HG03103 (cell line): Measurements from ENCODE around the gene ROBO1.
"Not testable (repeated sequence)": the region's sequence is repeated elsewhere in the genome, so short reads cannot be mapped to it uniquely, and the experiment has no call there.

Experiments
- ATAC-seq: cut with Tn5 transposase; IDR thresholded peaks from one replicate; pipeline ENCODE4 v1.9.1; 2021; ENCODE audit warnings: low read depth; ENCODE audit not compliant: unreplicated experiment

The ROBO1 gene

GRCh38 chr3:79560698-79561097 lies 207.1 kb downstream of the ROBO1 start:
- no peak for ATAC-seq

- ATAC-seq = no peak
Measured at GRCh38 chr3:79558943-79559342, 208.9 kb downstream of the ROBO1 start.

- ATAC-seq = no peak
Measured at GRCh38 chr3:79555655-79556054, 212.1 kb downstream of the ROBO1 start.

DNA sequence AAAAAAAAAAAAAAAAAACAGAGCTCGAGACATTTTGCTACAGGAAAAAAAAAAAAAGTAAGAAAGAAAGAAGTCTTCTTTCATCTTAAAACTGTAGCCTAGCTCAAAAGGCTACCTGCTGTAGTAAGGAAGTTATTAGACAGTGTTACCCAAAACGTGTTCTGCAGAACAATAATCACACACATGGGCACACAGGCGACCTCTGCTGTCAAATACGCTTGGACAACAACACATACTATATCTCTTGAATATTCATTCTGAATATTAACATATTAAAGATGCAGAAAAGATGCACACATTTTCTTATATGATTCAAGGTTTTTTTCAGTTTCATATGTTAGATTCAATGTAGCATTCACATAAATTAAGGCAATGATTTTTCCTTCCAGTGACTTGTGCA lies 215.8 kb downstream of the ROBO1 start:
- no peak for ATAC-seq

GRCh38 chr3:79551321-79551892 lies 216.4 kb downstream of the ROBO1 start:
- ATAC-seq = no peak

DNA sequence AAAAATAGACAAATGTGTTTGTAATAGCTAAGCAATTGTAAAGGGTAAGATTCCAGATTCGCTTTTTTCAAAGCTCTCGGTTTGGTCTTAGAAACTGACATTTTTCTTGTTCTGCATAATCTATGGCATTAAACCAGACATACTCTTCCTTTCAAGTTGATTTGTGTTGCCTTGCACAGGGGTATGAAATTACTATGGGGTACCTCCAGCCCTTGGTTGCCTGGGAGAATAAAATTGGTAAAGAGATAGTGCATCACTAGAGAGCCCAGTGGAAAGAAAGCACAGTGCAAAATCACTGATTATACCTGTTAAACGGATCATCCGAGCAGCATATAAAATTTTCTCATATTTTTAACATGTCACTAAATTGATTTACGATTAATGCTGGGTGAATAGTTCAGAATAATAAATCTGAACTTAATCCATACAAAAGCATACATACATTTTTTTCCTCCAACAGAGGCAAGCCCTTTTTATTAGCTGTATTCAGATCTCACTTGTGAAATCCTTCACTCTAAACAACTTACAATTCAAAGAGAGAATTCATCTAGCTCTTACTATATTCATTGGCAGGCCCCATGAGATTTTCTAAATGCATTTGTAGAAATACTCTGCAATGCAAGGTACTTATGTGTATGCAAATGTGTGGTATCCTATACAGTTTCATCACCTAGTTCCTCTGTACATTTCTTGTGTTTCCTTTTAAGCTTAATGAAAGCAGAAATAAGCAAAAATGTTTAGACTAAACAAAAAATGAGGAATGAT lies 224.4 kb downstream of the ROBO1 start:
- no peak for ATAC-seq

DNA sequence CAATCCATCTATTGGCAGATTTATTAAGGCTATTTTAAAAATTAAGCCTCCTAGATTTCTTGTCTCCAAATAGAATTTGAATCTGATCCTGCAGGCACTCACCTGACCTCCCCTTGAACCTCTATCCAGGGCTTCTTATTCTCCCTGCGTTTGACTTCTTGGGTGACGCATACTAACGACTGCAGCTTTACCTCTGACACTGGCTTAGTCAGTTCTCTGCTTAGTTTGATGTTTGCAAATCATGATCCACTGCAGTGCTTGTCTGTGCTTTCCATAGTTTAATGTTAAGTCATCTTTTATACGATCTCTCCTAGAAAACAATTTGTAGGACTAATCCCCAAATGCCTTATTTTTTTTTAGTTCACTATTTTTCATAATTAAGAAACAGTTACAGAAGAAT lies 233.1 kb downstream of the ROBO1 start:
- ATAC-seq = no peak

DNA sequence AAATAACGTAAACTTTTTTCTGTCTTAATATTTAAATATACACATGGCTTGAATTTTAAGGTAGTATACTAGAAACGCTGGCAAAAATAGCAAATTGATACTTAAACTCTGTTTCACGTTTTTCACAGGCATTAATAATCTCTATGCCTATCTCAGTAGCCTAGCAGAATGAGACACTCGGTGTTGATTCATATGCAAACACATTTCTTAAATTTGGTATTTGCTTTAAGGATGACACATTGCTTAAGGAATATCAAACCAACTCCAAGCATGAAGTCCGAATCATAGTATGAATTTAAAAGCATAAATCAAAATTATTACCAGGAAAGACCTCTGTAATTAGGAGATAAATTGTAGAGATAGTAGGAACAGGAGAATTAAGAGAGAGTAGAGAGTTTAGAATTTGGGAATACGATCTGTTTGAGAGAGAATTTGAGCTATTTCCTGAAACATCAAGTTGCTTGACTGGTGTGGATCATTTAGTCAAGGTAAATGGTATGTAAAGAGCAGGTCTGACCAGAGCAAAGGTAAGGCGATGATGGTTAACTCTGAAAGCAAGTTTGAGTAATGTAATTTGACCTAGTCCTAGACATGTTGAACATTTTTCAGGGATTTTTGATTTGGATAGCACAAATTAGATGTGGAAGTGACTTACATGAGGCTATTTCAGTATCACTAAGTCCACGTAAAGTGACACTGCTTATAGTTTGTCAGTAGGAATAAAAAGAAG lies 236.1 kb downstream of the ROBO1 start:
- no peak for ATAC-seq

GRCh38 chr3:79521221-79521848 lies 246.5 kb downstream of the ROBO1 start:
- no peak for ATAC-seq

GRCh38 chr3:79517766-79518413 lies 249.9 kb downstream of the ROBO1 start:
- no peak for ATAC-seq

DNA sequence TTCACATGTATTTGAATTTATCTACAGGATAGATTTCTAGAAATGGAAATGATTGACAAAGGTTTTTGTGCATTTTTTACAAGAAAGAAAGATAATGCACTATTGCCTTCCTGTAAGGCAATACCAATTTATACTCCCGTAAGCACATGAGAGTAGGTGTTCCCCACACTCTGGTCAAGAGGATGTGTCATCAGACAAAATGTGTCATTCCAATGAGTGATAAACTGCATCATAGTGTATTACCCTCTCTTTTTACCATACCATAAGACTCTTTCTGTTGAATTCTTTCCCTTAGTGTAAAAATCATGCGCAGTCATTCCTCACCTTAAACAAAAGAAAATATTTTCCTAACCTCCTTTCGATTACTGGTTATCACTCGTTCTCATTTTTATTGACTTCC lies 251.0 kb downstream of the ROBO1 start:
- no peak for ATAC-seq

DNA sequence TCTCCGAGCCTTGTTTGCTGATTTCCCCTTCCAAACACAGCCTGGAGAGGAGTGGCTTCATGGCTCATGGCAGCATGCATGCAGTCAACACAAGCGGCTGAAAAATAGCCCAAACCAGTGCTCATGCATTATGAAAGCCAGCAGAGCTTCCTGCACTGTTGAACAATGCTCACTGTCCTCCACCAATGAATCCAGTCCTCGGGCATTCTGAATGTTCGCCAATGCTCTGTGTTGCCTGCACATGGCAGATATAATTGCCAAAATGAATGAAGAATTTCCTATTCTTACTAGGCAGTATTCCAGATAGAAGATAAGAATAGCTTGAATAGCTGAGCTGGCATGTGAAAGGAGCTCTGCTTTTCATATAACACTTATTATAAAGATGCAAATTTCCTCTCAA lies 252.7 kb downstream of the ROBO1 start:
- no peak for ATAC-seq

GRCh38 chr3:79514069-79514468 lies 253.7 kb downstream of the ROBO1 start:
- ATAC-seq = no peak

DNA sequence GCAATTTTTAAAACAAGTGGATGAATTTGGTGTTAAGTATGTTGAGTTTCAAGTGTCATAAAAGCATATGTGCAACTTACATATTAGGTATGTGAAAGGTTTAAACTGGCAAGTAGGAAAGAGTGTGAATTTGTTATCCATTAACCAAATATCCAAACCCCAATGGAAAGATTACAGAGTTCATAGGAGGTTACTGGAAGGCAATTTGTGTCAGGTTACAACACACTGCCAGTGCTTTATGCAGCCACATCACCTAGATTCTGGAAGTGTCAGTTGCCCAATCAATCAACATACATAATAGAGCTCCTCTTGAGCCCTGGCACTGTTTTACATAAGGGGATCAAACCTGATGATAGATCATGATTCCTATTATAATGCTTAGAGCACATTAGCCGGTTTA lies 261.0 kb downstream of the ROBO1 start:
- ATAC-seq = no peak

DNA sequence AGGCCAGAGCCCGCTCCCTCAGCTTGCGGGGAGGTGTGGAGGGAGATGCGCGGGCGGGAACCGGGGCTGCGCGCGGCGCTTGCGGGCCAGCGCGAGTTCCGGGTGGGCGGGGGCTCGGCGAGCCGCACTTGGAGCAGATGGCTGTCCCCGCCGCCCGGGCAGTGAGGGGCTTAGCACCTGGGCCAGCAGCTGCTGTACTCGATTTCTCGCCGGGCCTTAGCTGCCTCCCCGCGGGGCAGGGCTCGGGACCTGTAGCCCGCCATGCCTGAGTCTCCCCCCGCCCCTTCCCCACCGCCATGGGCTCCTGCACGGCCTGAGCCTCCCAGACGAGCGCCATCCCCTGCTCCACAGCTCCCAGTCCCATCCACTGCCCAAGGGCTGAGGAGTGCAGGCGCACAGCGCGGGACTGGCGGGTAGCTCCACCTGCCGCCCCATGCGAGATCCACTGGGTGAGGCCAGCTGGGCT lies 265.5 kb downstream of the ROBO1 start:
- ATAC-seq = not testable (repeated sequence)

DNA sequence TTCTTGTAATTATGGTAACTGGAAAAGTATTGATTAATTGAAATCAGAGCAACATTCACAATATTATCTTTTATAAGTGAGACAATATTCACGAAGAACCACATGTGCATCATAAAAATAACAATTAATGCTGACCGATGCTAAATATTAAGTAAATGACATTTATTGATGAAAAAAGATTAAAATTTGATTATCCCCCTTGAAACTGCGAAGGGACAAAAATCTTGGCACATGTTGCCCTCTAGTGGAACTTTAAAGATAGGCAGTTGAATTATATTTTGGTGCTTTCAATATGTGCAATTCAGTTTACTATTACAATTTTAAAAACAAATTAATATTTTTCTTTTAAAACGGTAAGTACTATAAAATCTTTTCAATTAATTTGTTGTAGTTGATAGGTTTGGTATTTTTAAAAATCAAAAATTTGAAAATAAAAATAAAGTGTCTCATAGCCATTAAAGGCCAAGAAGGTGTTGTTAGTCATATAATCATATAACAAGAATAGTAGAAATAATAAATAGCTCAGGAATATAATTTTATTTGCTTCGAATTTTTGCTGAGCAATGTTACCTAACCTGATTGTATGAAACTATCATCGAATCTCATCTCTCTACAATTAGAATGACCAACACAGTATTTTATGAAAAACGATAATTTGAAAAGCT lies 270.2 kb downstream of the ROBO1 start:
- ATAC-seq = no peak

DNA sequence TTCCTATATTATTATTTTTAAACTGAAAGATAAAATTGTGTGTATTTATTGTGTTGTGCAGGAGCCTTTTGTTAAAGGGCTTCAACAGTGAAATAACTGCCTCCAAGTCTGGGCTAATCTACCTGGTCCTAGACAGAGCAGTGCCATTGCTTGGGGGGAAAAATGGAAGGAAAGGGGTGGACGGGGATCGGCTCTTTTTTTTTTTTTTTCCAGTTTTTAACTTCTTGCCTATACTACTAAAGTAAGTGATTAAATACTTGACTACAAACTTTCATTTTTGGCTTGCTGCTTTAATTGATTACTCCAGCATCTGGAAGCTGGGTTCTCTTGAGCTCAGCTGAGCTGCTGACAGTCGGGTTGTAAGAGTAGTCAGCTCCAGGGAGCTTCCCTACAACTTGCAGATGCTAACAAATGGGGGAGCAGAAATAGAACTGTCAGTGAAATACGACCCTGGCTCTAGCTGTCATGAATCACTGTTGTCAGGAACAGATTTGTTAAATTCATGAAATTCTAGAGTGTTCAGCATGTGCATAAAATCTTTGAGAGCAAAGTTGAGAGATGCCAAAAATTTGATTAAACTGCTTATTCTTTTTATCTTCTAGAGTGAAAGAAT lies 276.7 kb downstream of the ROBO1 start:
- ATAC-seq = no peak

DNA sequence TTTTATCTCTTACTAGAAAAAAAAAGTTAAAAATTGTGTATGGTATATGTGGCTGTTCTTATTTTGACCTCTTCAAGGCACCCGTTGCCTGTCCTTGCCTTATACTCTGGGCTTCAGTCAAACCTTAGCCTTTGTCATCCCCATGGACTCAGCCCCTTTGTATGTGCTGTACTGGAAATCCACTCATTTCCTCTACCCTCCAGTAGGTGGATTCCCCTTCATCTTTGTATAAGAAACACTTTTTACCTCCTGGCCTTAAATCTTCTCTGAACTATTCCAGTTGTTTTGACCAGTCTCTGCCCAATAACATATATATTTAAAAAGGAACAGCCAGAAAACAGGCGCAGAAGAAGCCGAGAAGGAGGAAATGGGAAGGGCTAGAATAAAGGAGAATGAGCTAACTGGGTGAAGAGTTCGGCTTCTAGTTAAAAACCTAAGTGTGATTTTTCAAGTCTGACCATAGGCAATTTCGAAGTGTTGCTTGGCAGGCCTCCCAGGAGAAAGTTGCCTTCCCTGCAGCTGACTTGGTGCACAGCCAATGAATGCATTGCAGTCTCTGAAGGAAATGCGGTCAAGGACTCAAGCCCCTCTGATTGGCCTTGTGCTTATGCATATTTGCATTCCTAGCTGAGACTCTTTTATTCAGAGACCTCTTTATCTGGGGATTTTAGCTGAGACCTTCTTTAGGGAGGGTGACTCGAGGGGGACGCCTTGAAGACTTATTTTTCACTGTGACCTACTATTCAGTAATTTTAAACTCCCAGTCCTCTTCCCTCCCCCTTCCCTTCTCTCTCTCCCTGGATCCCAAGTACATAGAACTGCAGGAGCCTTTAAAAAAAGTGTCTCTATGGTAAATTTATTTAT lies 277.4 kb downstream of the ROBO1 start:
- no peak for ATAC-seq

GRCh38 chr3:79488407-79488806 lies 279.4 kb downstream of the ROBO1 start:
- no peak for ATAC-seq
